D721Med (cell line): ENCODE measurements around the gene BHLHA15.
"Not testable (repeated sequence)": the region's sequence is repeated elsewhere in the genome, so short reads cannot be mapped to it uniquely, and the experiment has no call there.

Source experiments
- DNase-seq: peaks from one replicate; pipeline ENCODE4 v3.0.0; 2011; ENCODE audit warnings: low spot score; ENCODE audit not compliant: insufficient read length
- FAIRE-seq: peaks from 2 replicates; lab custom pipeline; 2011; peaks lifted over from hg19 to GRCh38; lab: Jason Lieb, UNC
- CTCF ChIP-seq: IDR thresholded peaks from 2 replicates; pipeline ENCODE4 v1.5.1; 2012; ENCODE audit warnings: mild to moderate bottlenecking, control low read depth; ENCODE audit not compliant: insufficient read depth; ENCODE audit errors: missing control alignments

BHLHA15 gene

GRCh38 chr7:98216941-98217622, 5.8 kb downstream of the BHLHA15 start:
- FAIRE-seq (no peak), DNase-seq (no peak)
- no peak for TF ChIP-seq CTCF

- no peak for FAIRE-seq
- no peak for DNase-seq
- TF ChIP-seq CTCF = no peak
Measured at GRCh38 chr7:98217623-98218582, 6.7 kb downstream of the BHLHA15 start.

GRCh38 chr7:98219382-98219781, 8.1 kb downstream of the BHLHA15 start:
- FAIRE-seq, DNase-seq: not testable (repeated sequence)

- DNase-seq (no peak), FAIRE-seq (no peak)
- no peak for TF ChIP-seq CTCF
Measured at GRCh38 chr7:98221611-98222532, 10.6 kb downstream of the BHLHA15 start.

- TF ChIP-seq CTCF = no peak
- no peak for DNase-seq
- no peak for FAIRE-seq
Measured at GRCh38 chr7:98222533-98223195, 11.4 kb downstream of the BHLHA15 start.

GRCh38 chr7:98223351-98223897, 12.2 kb downstream of the BHLHA15 start:
- TF ChIP-seq CTCF = no peak
- DNase-seq (no peak), FAIRE-seq (no peak)
